Esophagus squamous epithelium (tissue), 4 donors: ENCODE measurements around the gene KRT15.

Source experiments
- POLR2A ChIP-seq, 4 donors: fragments of 450-650 bp; IDR thresholded peaks; one replicate each; pipeline ENCODE4 v1.6.1; 2017; ENCODE audit warnings: antibody characterized with exemption in 4 of 4, mild to moderate bottlenecking in 4 of 4, moderate library complexity in 3 of 4
- TF ChIP-seq, protein P1 (sequence below), 6 experiments: fragments of 450-650 bp in 4 of 6; fragments of 200-600 bp in 2 of 6; sonication (generic) in 2 of 6; IDR thresholded peaks; one replicate each; pipeline ENCODE4 v1.5.1; 2016 to 2019; ENCODE audit warnings: antibody characterized with exemption in 6 of 6, mild to moderate bottlenecking in 4 of 6, moderate library complexity in 4 of 6

DNA sequence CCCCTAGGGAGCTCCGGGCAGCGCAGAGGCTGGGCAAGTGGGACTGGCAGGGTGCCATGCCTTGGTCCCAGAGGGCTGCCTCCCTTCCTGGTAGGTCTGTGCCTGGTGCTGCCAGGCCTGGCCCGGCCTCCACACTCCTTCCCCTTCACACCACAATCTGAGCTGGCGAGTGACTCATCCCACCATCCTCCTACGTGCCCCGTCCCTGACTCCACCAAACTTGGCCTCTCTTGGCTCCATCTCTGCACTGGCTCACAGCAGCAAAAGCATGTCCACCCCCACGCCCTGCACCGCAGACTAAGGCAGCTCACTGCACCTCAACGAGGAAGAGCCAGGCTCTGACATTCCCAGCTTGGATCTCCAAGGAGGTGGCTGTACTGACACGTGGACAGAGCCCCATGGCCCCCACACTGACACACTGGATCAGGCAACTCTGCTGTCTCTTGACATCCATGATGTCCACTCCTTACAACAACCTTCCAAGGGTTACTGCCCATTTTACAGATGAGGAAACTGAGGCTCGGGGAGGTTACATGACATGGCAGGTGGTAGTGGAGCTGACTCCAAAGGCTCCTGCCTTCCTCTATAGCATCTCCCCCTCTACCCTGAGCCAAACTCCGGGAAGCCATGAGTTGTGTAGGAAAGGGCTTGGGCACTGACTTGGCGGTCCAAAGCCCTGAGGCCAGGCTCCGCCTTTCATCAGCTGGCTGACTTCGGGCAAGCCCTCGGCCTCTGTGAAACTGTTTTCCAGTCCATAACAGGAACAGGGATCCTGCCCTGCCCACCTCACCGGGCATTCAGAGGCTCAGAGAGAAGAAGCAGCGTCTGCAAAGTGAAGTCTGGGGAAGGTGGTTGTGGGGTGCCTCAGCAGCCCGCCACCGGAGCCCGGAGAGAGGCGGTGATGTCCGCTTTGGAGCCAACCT is 29.5 kb upstream of the KRT15 start:
- TF ChIP-seq, protein P1, sequence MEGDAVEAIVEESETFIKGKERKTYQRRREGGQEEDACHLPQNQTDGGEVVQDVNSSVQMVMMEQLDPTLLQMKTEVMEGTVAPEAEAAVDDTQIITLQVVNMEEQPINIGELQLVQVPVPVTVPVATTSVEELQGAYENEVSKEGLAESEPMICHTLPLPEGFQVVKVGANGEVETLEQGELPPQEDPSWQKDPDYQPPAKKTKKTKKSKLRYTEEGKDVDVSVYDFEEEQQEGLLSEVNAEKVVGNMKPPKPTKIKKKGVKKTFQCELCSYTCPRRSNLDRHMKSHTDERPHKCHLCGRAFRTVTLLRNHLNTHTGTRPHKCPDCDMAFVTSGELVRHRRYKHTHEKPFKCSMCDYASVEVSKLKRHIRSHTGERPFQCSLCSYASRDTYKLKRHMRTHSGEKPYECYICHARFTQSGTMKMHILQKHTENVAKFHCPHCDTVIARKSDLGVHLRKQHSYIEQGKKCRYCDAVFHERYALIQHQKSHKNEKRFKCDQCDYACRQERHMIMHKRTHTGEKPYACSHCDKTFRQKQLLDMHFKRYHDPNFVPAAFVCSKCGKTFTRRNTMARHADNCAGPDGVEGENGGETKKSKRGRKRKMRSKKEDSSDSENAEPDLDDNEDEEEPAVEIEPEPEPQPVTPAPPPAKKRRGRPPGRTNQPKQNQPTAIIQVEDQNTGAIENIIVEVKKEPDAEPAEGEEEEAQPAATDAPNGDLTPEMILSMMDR (IDR thresholded peaks at IDR 0.05): peak in 1 of 6 experiments; percentile 4
- TF ChIP-seq POLR2A (IDR thresholded peaks at IDR 0.05): no peak
